ENCODE results near the gene RNF182. TPM values are rescaled to one million over a fixed set of nuclear protein-coding genes. Genes with fewer than 3 reads are reported as not detected.

RNF182 gene
- total and polyA plus RNA-seq, 9 of the 15 experiments (the other 6 are each of a cell fraction or from before 2014, with no cell fraction given): 12.8 to 22.8 (median 17.5) TPM

DNA sequence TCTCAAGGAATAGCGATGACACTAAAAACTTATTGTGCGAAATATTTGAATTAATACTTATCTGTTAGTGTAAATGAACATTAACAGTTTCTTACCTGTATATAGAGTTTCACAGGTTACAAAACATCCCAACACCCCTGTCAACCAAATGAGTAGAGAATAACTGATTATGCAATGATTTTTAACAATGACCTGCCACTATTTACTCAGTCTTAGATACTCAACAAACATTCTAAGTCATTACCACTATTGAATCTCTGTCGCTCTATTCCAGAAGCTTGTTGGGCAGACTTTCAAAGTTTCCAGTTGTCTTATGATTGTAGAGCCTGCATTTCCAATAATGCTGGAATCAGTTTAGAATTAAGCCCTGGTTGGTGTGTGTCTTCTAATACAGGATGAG lies 85.5 kb downstream of the RNF182 start:
- Histone ChIP-seq H3K36me3 (ENCODE audit: control insufficient read depth, insufficient read depth, low read length) (no peaks in the 10 kb centered on the region), H3K4me1 (replicated peaks in 1 of 2; ENCODE audit: control insufficient read depth in 2 of 2, insufficient read depth in 2 of 2, low read length in 2 of 2) (no peaks in the 10 kb centered on the region), H3K9me1 (ENCODE audit: control insufficient read depth, insufficient read depth, low read length) (no peaks in the 10 kb centered on the region), H3K79me2 (ENCODE audit: control insufficient read depth, insufficient read depth, low read length) (no peaks in the 10 kb centered on the region), H2AFZ (ENCODE audit: low read depth, low read length) (no peak overlapping the region), H3K9me3 (replicated peaks; ENCODE audit: control insufficient read depth, insufficient read depth, low read depth, low read length) (no peaks in the 10 kb centered on the region), H3K9ac (ENCODE audit: insufficient read depth in 1 of 2, low read depth in 2 of 2, low read length in 2 of 2) (no peak overlapping the region), H4K20me1 (replicated peaks; ENCODE audit: control insufficient read depth, insufficient read depth, low read length) (no peaks in the 10 kb centered on the region), H3K4me2 (ENCODE audit: insufficient read depth, low read length) (no peak overlapping the region), H3K27me3 (ENCODE audit: control insufficient read depth in 2 of 2, insufficient read depth in 2 of 2, low read length in 2 of 2) (no peaks in the 10 kb centered on the region), H3K4me3 (no peak overlapping the region), H3K27ac (ENCODE audit: extremely low read depth, low read depth, low read length) (no peak overlapping the region)
- WGBS (ENCODE audit: insufficient coverage, low coverage, missing lambda C conversion rate): 87% methylated on average over 3 of the region's 3 CpGs
- no peak for ATAC-seq
- no peak for DNase-seq (ENCODE audit: extremely low read depth in 1 of 4, low spot score in 3 of 4)
- ChIA-PET POLR2A (interaction anchor here (1.1 to 1.3 kb wide), 2 partner anchors 9 to 11 kb away, joined by 3 to 4 read pairs; no protein-coding TSS in a partner anchor), CTCF (ENCODE audit: low intra/inter-chr PET ratio) (no interaction called here)
- no peak for FAIRE-seq
- BruUV-seq (replicated peaks): no TSS peak
- no peak for TF ChIP-seq CEBPG (CRISPR knock-in tag; IDR thresholded peaks at IDR 0.05)
- peak; percentile 37 to 55; a peak in 3 of 4 replicates for TF ChIP-seq CEBPG (tag; conservative IDR thresholded peaks at IDR 0.05 in 1 of 2, IDR thresholded peaks at IDR 0.05 in 1 of 2)
- peak; percentile 43 for TF ChIP-seq CEBPB (tag; IDR thresholded peaks at IDR 0.05)
- TF ChIP-seq ETV6 (IDR thresholded peaks at IDR 0.05; ENCODE audit: borderline replicate concordance in 1 of 2, low read depth in 2 of 2, low read length in 1 of 2): no peak
- TF ChIP-seq ETV6 (CRISPR knock-in tag; IDR thresholded peaks at IDR 0.05; ENCODE audit: borderline replicate concordance): no peak
- intact Hi-C loops (cut with micrococcal nuclease) (no loop called here), in situ Hi-C loops (cut with MboI) (no loop called here)

GRCh38 chr6:14012313-14013030 lies 87.7 kb downstream of the RNF182 start:
- Histone ChIP-seq H2AFZ (ENCODE audit: low read depth, low read length) (no peak overlapping the region), H4K20me1 (replicated peaks; ENCODE audit: control insufficient read depth, insufficient read depth, low read length) (no peaks in the 10 kb centered on the region), H3K4me3 (no peak overlapping the region), H3K4me1 (replicated peaks in 1 of 2; ENCODE audit: control insufficient read depth in 2 of 2, insufficient read depth in 2 of 2, low read length in 2 of 2) (peaks cover 0 to 6% of the 10 kb centered on the region in 2 experiments; a peak in 3 of 5 replicates), H3K36me3 (ENCODE audit: control insufficient read depth, insufficient read depth, low read length) (no peaks in the 10 kb centered on the region), H3K79me2 (ENCODE audit: control insufficient read depth, insufficient read depth, low read length) (no peaks in the 10 kb centered on the region), H3K9me1 (ENCODE audit: control insufficient read depth, insufficient read depth, low read length) (no peaks in the 10 kb centered on the region), H3K9ac (ENCODE audit: insufficient read depth in 1 of 2, low read depth in 2 of 2, low read length in 2 of 2) (no peak overlapping the region), H3K27ac (ENCODE audit: extremely low read depth, low read depth, low read length) (no peak overlapping the region), H3K27me3 (ENCODE audit: control insufficient read depth in 2 of 2, insufficient read depth in 2 of 2, low read length in 2 of 2) (no peaks in the 10 kb centered on the region), H3K9me3 (replicated peaks; ENCODE audit: control insufficient read depth, insufficient read depth, low read depth, low read length) (no peaks in the 10 kb centered on the region), H3K4me2 (ENCODE audit: insufficient read depth, low read length) (no peak overlapping the region)
- POLR2A ChIA-PET: no interaction called here
- intact Hi-C loops (cut with micrococcal nuclease): no loop called here
- BruUV-seq (replicated peaks): no TSS peak
- in situ Hi-C loops (cut with MboI): no loop called here
- DNase-seq (ENCODE audit: extremely low read depth in 1 of 4, low spot score in 3 of 4) (no peak), FAIRE-seq (no peak), ATAC-seq (no peak)
- 75% methylated on average over 5 of the region's 5 CpGs for WGBS (ENCODE audit: insufficient coverage, low coverage, missing lambda C conversion rate)
- TF ChIP-seq ZNF3 (CRISPR knock-in tag; IDR thresholded peaks at IDR 0.05): no peak
- no peak for TF ChIP-seq ZNF830 (CRISPR knock-in tag; IDR thresholded peaks at IDR 0.05)
- CTCF ChIA-PET (ENCODE audit: low intra/inter-chr PET ratio): no interaction called here
